Endothelial cell of umbilical vein (primary cell): ENCODE results near the gene LSP1.

Experiments
- EZH2 ChIP-seq: IDR thresholded peaks from 2 replicates; pipeline ENCODE4 v1.6.1; 2012; ENCODE audit warnings: borderline replicate concordance, low read depth, mild to moderate bottlenecking, moderate library complexity, low read length, inconsistent platforms; ENCODE audit not compliant: severe bottlenecking
- POLR2AphosphoS5 ChIP-seq: IDR thresholded peaks from 2 replicates; pipeline ENCODE4 v1.6.1; 2012; ENCODE audit warnings: low read depth, mild to moderate bottlenecking, control low read depth, low read length, moderate library complexity; ENCODE audit not compliant: insufficient read depth
- TF ChIP-seq, protein P1 (sequence below), 2 donors: IDR thresholded peaks; 1 replicate in 1 of 2; 2 replicates in 1 of 2; pipeline ENCODE4 v1.5.1; 2011; ENCODE audit warnings: low read length in 2 of 2, mild to moderate bottlenecking in 2 of 2, moderate library complexity in 2 of 2, control low read depth in 1 of 2, inconsistent platforms in 1 of 2, low read depth in 1 of 2; ENCODE audit not compliant: insufficient read depth in 1 of 2; ENCODE audit errors: extremely low read depth in 1 of 2

DNA sequence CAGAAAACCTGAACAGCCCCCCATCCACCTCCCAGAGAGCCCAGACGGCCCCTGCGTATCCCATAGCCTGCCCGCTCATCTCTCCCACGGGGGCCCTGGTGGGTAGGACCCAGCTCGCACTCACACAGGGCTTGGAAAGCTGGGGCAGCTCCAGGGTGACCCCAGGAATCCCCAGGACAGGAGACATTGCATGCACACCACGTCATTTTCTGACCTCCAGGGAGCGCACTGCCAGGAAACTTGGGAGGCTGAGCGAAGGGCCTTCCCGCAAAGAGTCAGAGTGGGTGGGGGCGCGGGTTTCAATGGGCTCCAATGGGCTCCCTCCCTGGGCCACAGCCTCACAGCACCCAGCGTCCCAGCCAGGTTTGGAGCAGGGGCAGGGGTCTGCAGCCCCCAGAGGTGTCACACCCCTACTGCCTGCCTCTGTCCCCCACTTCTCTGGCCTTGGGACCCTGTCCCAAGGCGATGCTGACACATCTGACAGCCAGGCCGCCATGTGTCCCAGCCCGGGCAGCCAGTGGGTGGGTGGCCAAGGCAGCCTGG lies 26.3 kb upstream of the LSP1 start:
- TF ChIP-seq, protein P1, sequence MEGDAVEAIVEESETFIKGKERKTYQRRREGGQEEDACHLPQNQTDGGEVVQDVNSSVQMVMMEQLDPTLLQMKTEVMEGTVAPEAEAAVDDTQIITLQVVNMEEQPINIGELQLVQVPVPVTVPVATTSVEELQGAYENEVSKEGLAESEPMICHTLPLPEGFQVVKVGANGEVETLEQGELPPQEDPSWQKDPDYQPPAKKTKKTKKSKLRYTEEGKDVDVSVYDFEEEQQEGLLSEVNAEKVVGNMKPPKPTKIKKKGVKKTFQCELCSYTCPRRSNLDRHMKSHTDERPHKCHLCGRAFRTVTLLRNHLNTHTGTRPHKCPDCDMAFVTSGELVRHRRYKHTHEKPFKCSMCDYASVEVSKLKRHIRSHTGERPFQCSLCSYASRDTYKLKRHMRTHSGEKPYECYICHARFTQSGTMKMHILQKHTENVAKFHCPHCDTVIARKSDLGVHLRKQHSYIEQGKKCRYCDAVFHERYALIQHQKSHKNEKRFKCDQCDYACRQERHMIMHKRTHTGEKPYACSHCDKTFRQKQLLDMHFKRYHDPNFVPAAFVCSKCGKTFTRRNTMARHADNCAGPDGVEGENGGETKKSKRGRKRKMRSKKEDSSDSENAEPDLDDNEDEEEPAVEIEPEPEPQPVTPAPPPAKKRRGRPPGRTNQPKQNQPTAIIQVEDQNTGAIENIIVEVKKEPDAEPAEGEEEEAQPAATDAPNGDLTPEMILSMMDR (IDR thresholded peaks at IDR 0.05; ENCODE audit: extremely low read depth in 1 of 2, insufficient read depth in 1 of 2, low read depth in 1 of 2, low read length in 2 of 2) = peak in 1 of 2 donors; percentile 17
- TF ChIP-seq POLR2AphosphoS5 (no peak), EZH2 (no peak)
